Dermis microvascular lymphatic vessel endothelial cell (primary cell): ENCODE data around the gene ZMYM2. TPM values are rescaled to one million over a fixed set of nuclear protein-coding genes. Genes with fewer than 3 reads are reported as not detected.
A peak's percentile ranks its signal among the peaks of the same experiment; 100 is the strongest.

ENCODE experiments used
- DNase-seq, 2 donors: peaks; one replicate each; pipeline versions ENCODE4 v3.0.0 to v3.0.0-alpha.2; 2010; ENCODE audit warnings: low read depth in 2 of 2
- total RNA-seq: library from RNA; depleted of rRNA; stranded (reverse); fragments of >200 nt; gene quantifications from 2 replicates; pipeline ENCODE4 v1.2.1, GENCODE V29; 2014

ZMYM2 gene
- total RNA-seq, 1 donor from 2014 or later: 34.5 TPM

DNA sequence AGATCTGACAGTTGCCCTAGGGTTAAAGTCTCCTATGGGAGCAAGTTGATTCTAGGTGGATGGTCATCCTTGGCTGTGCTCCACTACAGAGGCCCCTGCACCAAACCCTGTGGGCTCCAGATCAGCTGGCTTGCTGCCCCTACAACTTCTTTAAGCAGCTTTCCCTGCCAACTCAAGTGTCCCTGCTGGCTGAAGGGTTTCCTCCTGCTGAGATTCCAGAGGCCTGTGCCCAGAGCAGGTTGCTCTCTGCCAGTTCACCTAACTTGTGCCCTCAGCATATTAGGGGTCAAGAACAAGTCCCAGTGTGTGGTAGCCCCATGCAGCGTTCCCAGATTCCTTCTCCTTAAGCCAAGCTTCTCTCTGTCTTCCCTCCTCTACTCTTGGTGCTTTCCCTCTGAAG is 85.6 kb downstream of the ZMYM2 start:
- DNase-seq: no peak

DNA sequence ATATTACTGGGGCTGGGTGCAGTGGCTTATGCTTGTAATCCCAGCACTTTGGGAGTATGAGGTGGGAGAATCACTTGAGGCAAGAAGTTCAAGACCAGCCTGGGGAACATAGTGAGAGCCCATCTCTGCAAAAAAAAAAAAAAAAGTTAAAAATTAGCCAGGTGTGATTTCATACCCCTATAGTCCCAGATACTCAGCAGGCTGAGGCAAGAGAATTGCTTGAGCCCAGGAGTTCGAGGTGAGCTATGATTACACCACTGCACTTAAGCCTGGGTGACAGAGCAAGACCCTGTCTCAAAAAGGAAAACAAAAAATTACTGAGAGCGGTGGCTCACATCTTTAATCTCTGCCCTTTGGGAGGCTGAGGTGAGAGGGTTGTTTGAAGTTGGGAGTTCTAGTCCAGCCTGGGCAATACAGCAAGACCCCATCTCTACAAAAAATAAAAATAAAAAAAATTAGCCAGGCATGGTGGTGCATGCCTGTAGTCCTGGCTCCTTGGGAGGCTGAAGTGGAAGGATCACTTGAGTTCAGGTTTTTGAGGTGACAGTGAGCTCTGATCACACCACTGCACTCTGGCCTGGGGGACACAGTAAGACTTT is 87.5 kb downstream of the ZMYM2 start:
- DNase-seq: no peak

DNA sequence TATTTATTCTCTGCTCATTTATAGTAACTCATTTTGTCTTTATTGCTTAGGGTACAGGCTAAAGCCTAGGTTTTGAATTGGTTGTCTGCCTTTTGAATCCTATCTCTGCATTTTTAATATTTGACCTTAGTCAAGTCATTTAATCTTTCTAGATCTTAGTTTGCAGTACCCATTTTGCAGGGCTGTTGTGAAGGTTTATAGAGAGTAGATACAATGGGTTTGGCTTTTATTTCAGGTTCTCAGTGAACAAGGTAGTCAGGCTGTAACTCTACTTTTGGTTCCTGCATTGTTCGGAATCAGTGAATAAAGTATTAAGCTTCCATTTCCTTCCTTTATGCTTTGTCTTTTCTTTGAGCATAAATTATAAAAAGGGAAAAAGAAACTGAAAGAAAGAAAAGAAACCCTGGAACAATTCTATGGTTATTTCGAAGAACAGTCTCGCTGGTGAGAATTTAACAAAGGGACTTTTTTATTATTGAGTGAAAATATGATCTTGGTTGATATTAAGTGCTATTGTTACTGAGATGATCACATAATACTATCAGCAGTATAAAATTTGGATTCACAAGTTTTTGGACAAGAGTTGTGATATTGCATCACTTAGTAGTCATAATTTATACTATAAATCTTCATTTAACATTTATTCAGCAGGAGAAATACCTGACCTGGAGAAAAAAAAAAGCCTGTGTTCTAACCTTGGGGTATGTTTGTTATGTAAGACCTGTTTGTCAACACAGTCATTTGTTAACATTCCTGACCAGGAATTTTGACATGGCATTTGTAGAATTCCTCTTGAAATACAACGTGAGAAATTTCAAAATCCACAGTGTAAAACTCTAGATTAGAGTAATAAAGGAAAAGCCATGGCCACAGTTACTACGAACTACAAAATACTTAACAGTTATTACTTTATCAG is 91.3 kb downstream of the ZMYM2 start:
- DNase-seq: peak in 1 of 2 donors; percentile 13

- no peak for DNase-seq
These were observed 92.8 kb downstream of the ZMYM2 start for GRCh38 chr13:20051366-20051765.

- DNase-seq: no peak
These were observed 94.5 kb downstream of the ZMYM2 start for GRCh38 chr13:20053016-20053415.

- no peak for DNase-seq
These were observed 95.4 kb downstream of the ZMYM2 start for GRCh38 chr13:20053891-20054290.

DNA sequence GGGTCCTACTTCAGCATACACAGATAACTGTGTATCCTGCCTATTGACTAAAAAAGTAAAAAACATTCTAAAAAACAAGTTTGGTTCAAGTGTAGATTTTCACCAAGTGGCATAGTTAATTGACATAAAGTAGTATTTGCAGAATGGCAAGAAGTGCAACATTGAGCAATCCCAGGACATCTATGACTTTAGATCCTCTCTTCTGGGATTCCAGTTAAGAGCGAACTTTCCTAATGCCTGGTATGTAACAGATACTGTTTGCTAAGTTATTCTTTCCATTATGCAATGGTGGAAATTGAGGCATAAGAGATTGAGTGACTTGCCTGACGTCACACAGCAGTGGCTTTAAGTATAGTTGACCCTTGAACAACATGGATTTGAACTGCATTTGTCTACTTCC is 96.1 kb downstream of the ZMYM2 start:
- no peak for DNase-seq

GRCh38 chr13:20057214-20057613 is 98.7 kb downstream of the ZMYM2 start:
- DNase-seq: no peak

- no peak for DNase-seq
These were observed 99.4 kb downstream of the ZMYM2 start for GRCh38 chr13:20057963-20058362.

DNA sequence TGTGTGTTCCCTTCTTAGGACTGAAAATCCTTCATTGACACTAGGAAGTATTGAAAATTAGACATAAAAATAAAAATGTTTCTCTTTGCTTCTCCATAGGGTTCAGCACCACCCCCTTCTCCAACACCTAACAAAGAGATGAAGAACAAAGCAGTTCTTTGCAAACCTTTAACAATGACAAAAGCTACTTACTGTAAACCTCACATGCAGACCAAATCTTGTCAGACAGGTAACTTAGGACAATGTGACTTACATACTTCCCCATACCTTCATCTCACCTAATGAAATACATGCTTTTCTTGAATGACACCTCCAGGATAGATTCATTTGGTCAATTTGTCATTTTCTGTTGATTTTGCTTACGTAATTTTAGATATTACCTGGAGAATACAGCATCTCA is 99.9 kb downstream of the ZMYM2 start:
- DNase-seq: no peak

- DNase-seq: peak; percentile 37 to 59
These were observed 105.6 kb downstream of the ZMYM2 start for GRCh38 chr13:20064128-20064527.

DNA sequence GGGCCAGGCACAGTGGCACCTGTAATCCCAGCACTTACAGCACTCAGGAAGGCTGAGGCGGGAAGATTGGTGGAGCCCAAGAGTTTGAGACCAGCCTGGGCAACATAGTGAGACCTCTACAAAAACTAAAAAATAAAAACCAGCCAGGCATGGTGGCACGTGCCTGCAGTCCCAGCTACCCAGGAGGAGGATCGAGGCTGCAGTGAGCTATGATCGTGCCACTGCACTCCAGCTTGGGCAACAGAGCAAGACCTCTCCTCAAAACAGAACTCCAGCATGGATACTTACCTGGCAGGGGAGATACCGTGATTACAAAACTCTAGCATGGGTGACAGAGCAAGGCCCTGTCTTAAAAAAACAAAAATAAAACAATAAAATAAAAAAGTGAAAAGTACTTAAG is 107.0 kb downstream of the ZMYM2 start:
- DNase-seq: no peak

DNA sequence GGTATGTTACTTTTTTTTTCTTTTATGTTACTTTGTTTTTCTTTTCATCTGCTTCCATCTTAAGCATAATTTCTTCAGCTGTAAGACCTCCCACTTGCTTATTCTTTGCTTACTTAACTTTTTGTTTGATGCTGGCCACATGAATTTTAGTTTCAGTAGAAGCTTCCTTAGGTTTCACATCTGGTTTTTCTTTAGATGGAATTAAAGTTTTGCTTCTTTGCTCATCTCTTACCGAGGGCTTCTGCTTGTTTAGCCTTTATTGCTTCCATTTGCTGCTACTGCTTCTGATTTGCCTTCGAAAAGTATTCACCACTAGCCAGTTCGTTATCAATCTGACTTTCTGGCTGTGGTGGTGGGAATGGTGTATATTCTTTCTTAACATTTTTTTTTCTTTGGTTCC is 111.4 kb downstream of the ZMYM2 start:
- DNase-seq: no peak

- DNase-seq: no peak
These were observed 115.2 kb downstream of the ZMYM2 start for GRCh38 chr13:20073775-20074174.

- DNase-seq: no peak
These were observed 116.4 kb downstream of the ZMYM2 start for GRCh38 chr13:20074966-20075365.

- no peak for DNase-seq
These were observed 118.6 kb downstream of the ZMYM2 start for GRCh38 chr13:20077086-20077485.

GRCh38 chr13:20080377-20081164 is 122.0 kb downstream of the ZMYM2 start:
- no peak for DNase-seq

- no peak for DNase-seq
These were observed 131.8 kb downstream of the ZMYM2 start for GRCh38 chr13:20090349-20090748.

DNA sequence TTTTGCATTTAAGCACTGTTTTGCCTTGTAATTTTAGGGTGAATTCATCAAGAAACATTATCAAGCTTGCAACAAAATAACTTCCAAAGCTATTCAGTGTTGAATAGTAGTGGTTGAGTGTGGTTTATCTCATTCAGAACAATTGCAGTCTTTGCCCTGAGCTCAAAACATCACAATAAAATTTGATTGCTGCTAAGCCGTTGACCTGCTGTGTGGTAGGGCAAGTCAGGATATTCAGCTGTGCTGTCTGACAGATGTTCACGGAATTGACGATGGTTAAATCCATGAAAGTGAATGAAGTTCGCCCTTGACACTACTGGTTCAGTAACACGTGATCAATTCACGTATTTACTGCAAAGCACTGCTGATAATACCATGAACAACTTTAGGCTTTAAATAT is 135.4 kb downstream of the ZMYM2 start:
- no peak for DNase-seq

- DNase-seq: no peak
These were observed 140.8 kb downstream of the ZMYM2 start for GRCh38 chr13:20099319-20099718.

GRCh38 chr13:20101467-20102316 is 143.2 kb downstream of the ZMYM2 start:
- DNase-seq: no peak
